Body of pancreas (tissue), 4 donors: ENCODE measurements around the gene DTNA. TPM values are rescaled to one million over a fixed set of nuclear protein-coding genes. Genes with fewer than 3 reads are reported as not detected.

Experiments
- ATAC-seq: fragments of 150-250 bp; one replicate; pipeline ENCODE4 v1.9.1; 2016
- DNase-seq, 4 donors: peaks; one replicate each; pipeline ENCODE4 v3.0.0-alpha.2; 2019
- H3K27ac ChIP-seq, 4 donors: fragments of 200-600 bp; sonication (generic); 1 replicate in 3 of 4; 2 replicates in 1 of 4; pipeline versions ENCODE4 v1.5.1 to v1.6.1; 2016 to 2019; ENCODE audit warnings: mild to moderate bottlenecking in 1 of 4, mixed read lengths in 1 of 4, moderate library complexity in 1 of 4
- H3K27me3 ChIP-seq, 2 donors: fragments of 200-600 bp; sonication (generic); one replicate each; pipeline ENCODE4 v1.6.0; 2016; ENCODE audit warnings: mild to moderate bottlenecking in 1 of 2
- H3K36me3 ChIP-seq, 2 donors: fragments of 200-600 bp; sonication (generic); replicated peaks in 1 of 2; 2 replicates each; pipeline ENCODE4 v1.5.1; 2016; ENCODE audit warnings: low read depth in 2 of 2; ENCODE audit not compliant: insufficient read depth in 1 of 2
- H3K4me1 ChIP-seq: fragments of 200-600 bp; sonication (generic); one replicate; pipeline ENCODE4 v1.6.0; 2016
- H3K4me3 ChIP-seq, 2 donors: fragments of 200-600 bp; sonication (generic); 1 replicate in 1 of 2; 2 replicates in 1 of 2; pipeline ENCODE4 v1.5.1; 2016 to 2019
- H3K9me3 ChIP-seq, 3 donors: fragments of 200-600 bp; sonication (generic); 1 replicate in 2 of 3; 2 replicates in 1 of 3; pipeline ENCODE4 v1.5.1; 2016
- POLR2A ChIP-seq, 3 donors: fragments of 450-650 bp; IDR thresholded peaks; one replicate each; pipeline ENCODE4 v1.6.1; 2016; ENCODE audit warnings: antibody characterized with exemption in 3 of 3, mild to moderate bottlenecking in 2 of 3
- WGBS, 2 donors: methylation state at CpG; one replicate each; pipeline ENCODE4 v1.1.5; 2017; 5-methylcytosine and 5-hydroxymethylcytosine counted together
- intact Hi-C: fragments of 100-400 bp; cut with DNase I; formaldehyde crosslinking; loops from one replicate; pipeline ENCODE4 v1.15.1; 2023
- total RNA-seq, 2 donors: library from RNA; depleted of rRNA; stranded (reverse); fragments of >200 nt; gene quantifications; one replicate each; pipeline ENCODE4 v1.1.0, GENCODE V29; 2016
- TF ChIP-seq, protein P1 (sequence below), 7 experiments: fragments of 450-650 bp in 4 of 7; fragments of 200-600 bp in 3 of 7; sonication (generic) in 3 of 7; IDR thresholded peaks; one replicate each; pipeline ENCODE4 v1.5.1; 2016 to 2019; ENCODE audit warnings: antibody characterized with exemption in 7 of 7

Gene DTNA
- total RNA-seq, 2 donors from 2014 or later, result 31.0 to 32.2 TPM

- TF ChIP-seq POLR2A (IDR thresholded peaks at IDR 0.05), result no peak
- TF ChIP-seq, protein P1, sequence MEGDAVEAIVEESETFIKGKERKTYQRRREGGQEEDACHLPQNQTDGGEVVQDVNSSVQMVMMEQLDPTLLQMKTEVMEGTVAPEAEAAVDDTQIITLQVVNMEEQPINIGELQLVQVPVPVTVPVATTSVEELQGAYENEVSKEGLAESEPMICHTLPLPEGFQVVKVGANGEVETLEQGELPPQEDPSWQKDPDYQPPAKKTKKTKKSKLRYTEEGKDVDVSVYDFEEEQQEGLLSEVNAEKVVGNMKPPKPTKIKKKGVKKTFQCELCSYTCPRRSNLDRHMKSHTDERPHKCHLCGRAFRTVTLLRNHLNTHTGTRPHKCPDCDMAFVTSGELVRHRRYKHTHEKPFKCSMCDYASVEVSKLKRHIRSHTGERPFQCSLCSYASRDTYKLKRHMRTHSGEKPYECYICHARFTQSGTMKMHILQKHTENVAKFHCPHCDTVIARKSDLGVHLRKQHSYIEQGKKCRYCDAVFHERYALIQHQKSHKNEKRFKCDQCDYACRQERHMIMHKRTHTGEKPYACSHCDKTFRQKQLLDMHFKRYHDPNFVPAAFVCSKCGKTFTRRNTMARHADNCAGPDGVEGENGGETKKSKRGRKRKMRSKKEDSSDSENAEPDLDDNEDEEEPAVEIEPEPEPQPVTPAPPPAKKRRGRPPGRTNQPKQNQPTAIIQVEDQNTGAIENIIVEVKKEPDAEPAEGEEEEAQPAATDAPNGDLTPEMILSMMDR (IDR thresholded peaks at IDR 0.05), result no peak
- 34 to 42% methylated on average over 1 of the region's 1 CpG for WGBS, 2 donors
- ATAC-seq (no peak), DNase-seq (no peak)
- Histone ChIP-seq H3K4me1 (no peaks in the 10 kb centered on the region), H3K36me3 (no peaks in the 10 kb centered on the region), H3K27ac (no peak overlapping the region), H3K4me3 (no peak overlapping the region), H3K27me3 (no peaks in the 10 kb centered on the region), H3K9me3 (no peaks in the 10 kb centered on the region)
- intact Hi-C loops, result no loop called here
Observed at GRCh38 chr18:34928754-34929335, 218.7 kb downstream of the DTNA start.

GRCh38 chr18:34929336-34929780 is 219.3 kb downstream of the DTNA start:
- Histone ChIP-seq H3K9me3 (no peaks in the 10 kb centered on the region), H3K36me3 (no peaks in the 10 kb centered on the region), H3K27ac (no peak overlapping the region), H3K27me3 (no peaks in the 10 kb centered on the region), H3K4me3 (no peak overlapping the region), H3K4me1 (no peaks in the 10 kb centered on the region)
- TF ChIP-seq, protein P1 (IDR thresholded peaks at IDR 0.05), result no peak
- no peak for TF ChIP-seq POLR2A (IDR thresholded peaks at IDR 0.05)
- WGBS, 2 donors, result 65 to 75% methylated on average over 2 of the region's 2 CpGs
- intact Hi-C loops, result no loop called here
- peak; percentile 47 for ATAC-seq
- no peak for DNase-seq

DNA sequence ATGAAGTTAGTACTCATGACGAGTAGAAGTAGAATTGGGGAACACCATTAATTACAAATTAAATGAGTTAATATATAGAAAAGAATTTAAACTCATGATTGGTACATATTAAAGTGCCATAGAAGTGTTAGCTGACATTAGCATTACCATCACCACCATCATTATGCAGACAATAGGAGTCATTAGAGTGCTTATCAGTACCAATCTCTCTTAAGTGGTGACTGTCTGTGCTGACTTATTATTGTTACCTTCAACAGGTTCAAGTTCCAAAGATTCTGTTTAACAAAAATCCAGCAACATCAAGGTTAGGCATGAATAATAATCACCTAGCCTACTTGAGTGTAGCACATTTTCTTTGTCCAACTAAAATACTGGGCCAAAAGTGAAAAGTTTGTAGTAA is 222.3 kb downstream of the DTNA start:
- Histone ChIP-seq H3K27me3 (no peaks in the 10 kb centered on the region), H3K36me3 (no peaks in the 10 kb centered on the region), H3K27ac (no peak overlapping the region), H3K4me1 (no peaks in the 10 kb centered on the region), H3K9me3 (no peaks in the 10 kb centered on the region), H3K4me3 (no peak overlapping the region)
- DNase-seq (no peak), ATAC-seq (no peak)
- intact Hi-C loops, result no loop called here
- 91% methylated on average over 1 of the region's 1 CpG for WGBS, 2 donors
- TF ChIP-seq, protein P1 (IDR thresholded peaks at IDR 0.05), result no peak
- no peak for TF ChIP-seq POLR2A (IDR thresholded peaks at IDR 0.05)

GRCh38 chr18:34932792-34933466 is 222.8 kb downstream of the DTNA start:
- intact Hi-C loops, result no loop called here
- Histone ChIP-seq H3K4me1 (no peaks in the 10 kb centered on the region), H3K9me3 (no peaks in the 10 kb centered on the region), H3K27ac (no peak overlapping the region), H3K36me3 (no peaks in the 10 kb centered on the region), H3K27me3 (no peaks in the 10 kb centered on the region), H3K4me3 (no peak overlapping the region)
- ATAC-seq (no peak), DNase-seq (no peak)
- WGBS, 2 donors, result 82 to 88% methylated on average over 4 of the region's 4 CpGs
- TF ChIP-seq, protein P1 (IDR thresholded peaks at IDR 0.05), result no peak
- no peak for TF ChIP-seq POLR2A (IDR thresholded peaks at IDR 0.05)
